A673 (cell line): Measurements from ENCODE around the gene RTEL1. TPM values are rescaled to one million over a fixed set of nuclear protein-coding genes. Genes with fewer than 3 reads are reported as not detected.

Experiments used
- BruUV-seq: library from RNA; stranded (reverse); fragments of 400-500 nt; replicated peaks from 2 replicates; lab custom pipeline; 2021; lab: Mats Ljungman, UMichigan
- CTCF ChIA-PET: fragments of 300-600 bp; sonication (Branson Sonifier 250); formaldehyde crosslinking; loops from one replicate; lab custom pipeline; 2022; ENCODE audit warnings: antibody characterized with exemption; lab: Charles Lee
- POLR2A ChIA-PET: fragments of 300-600 bp; sonication (Branson Sonifier 250); formaldehyde crosslinking; loops from one replicate; lab custom pipeline; 2022; ENCODE audit warnings: antibody characterized with exemption; ENCODE audit not compliant: low non-redundant PET; lab: Charles Lee
- DNase-seq: peaks from one replicate; pipeline ENCODE4 v3.0.0-alpha.2; 2015; ENCODE audit warnings: low spot score
- H3K27ac ChIP-seq: fragments of 200-600 bp; sonication (generic); 2 replicates; pipeline ENCODE4 v1.5.1; 2016; ENCODE audit warnings: mixed run types, low read depth, mild to moderate bottlenecking, mixed read lengths, antibody characterized with exemption, low read length; ENCODE audit not compliant: poor library complexity, severe bottlenecking
- H3K27me3 ChIP-seq: fragments of 200-600 bp; sonication (generic); replicated peaks from 2 replicates; pipeline ENCODE4 v1.6.1; 2017; ENCODE audit warnings: mixed run types, low read depth, mild to moderate bottlenecking, mixed read lengths, antibody characterized with exemption, low read length; ENCODE audit not compliant: insufficient read depth, poor library complexity
- H3K36me3 ChIP-seq: fragments of 200-600 bp; sonication (generic); 2 replicates; pipeline ENCODE4 v1.6.1; 2016; ENCODE audit warnings: mixed run types, mild to moderate bottlenecking, mixed read lengths, antibody characterized with exemption, low read length; ENCODE audit not compliant: insufficient read depth, poor library complexity, severe bottlenecking
- H3K4me1 ChIP-seq: fragments of 200-600 bp; sonication (generic); 2 replicates; pipeline ENCODE4 v1.6.1; 2017; ENCODE audit warnings: mixed run types, mild to moderate bottlenecking, mixed read lengths, antibody characterized with exemption, low read length; ENCODE audit not compliant: insufficient read depth, poor library complexity, severe bottlenecking
- H3K4me3 ChIP-seq: fragments of 200-600 bp; sonication (generic); 2 replicates; pipeline ENCODE4 v1.5.1; 2016; ENCODE audit warnings: low read depth, mixed run types, mild to moderate bottlenecking, mixed read lengths, low read length; ENCODE audit not compliant: poor library complexity, severe bottlenecking
- H3K9me3 ChIP-seq: fragments of 200-600 bp; sonication (generic); 2 replicates; pipeline ENCODE4 v1.6.1; 2016; ENCODE audit warnings: mixed run types, low read depth, mild to moderate bottlenecking, mixed read lengths, antibody characterized with exemption, low read length; ENCODE audit not compliant: poor library complexity, severe bottlenecking
- EZH2 ChIP-seq: fragments of 200-600 bp; sonication (generic); IDR thresholded peaks from 2 replicates; pipeline ENCODE4 v1.6.1; 2017; ENCODE audit warnings: borderline replicate concordance, low read depth, mild to moderate bottlenecking, mixed read lengths, antibody characterized with exemption, low read length; ENCODE audit not compliant: poor library complexity, severe bottlenecking
- intact Hi-C: fragments of 100-400 bp; cut with micrococcal nuclease; formaldehyde crosslinking; loops from one replicate; pipeline ENCODE4 v1.10.0; 2022; ENCODE audit not compliant: unreplicated experiment
- total RNA-seq: library from RNA; stranded (reverse); gene quantifications from 2 replicates; pipeline ENCODE4 v1.2.3, GENCODE V29; 2021
- TF ChIP-seq, protein P1 (sequence below): fragments of 300-800, 200-600 bp; sonication (generic); conservative IDR thresholded peaks from 2 replicates; pipeline ENCODE4 v1.5.1; 2017; ENCODE audit warnings: low read depth, mild to moderate bottlenecking, antibody characterized with exemption, low read length, moderate library complexity, mixed read lengths

RTEL1 gene
- total RNA-seq, 1 experiment from 2014 or later = 45.6 TPM

DNA sequence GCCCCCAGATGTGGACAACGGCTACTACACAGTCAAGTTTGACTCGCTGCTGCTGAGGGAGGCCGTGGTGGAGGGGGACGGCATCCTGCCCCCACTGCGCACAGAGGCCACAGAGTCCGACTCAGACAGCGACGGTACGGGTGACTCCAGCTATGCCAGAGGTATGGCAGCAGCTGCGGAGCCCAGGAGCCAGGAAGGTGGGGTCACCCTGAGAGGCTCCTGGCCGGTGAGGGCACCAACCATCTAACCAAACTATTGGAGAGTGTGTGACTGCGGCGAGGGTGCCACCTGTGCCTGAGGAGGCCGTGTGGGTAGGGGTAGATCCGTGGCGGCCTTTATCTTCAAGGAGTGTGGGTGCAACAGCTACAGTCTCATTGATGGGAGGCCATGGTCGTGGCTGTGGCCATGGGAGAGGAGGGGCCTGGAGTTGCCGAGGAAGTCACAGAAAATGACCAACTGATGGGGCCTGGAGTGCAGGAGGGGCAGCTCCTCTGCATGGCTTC, 75.5 kb downstream of the RTEL1 start:
- no TSS peak for BruUV-seq
- TF ChIP-seq EZH2 = no peak
- TF ChIP-seq, protein P1, sequence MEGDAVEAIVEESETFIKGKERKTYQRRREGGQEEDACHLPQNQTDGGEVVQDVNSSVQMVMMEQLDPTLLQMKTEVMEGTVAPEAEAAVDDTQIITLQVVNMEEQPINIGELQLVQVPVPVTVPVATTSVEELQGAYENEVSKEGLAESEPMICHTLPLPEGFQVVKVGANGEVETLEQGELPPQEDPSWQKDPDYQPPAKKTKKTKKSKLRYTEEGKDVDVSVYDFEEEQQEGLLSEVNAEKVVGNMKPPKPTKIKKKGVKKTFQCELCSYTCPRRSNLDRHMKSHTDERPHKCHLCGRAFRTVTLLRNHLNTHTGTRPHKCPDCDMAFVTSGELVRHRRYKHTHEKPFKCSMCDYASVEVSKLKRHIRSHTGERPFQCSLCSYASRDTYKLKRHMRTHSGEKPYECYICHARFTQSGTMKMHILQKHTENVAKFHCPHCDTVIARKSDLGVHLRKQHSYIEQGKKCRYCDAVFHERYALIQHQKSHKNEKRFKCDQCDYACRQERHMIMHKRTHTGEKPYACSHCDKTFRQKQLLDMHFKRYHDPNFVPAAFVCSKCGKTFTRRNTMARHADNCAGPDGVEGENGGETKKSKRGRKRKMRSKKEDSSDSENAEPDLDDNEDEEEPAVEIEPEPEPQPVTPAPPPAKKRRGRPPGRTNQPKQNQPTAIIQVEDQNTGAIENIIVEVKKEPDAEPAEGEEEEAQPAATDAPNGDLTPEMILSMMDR = no peak
- H3K36me3 ChIP-seq = peaks cover 8% of the 10 kb centered on the region
- DNase-seq = no peak
- H3K9me3 ChIP-seq = no peaks in the 10 kb centered on the region
- ChIA-PET POLR2A (no interaction called here), CTCF (no interaction called here)
- no peak overlapping the region for H3K27ac ChIP-seq
- intact Hi-C loops = no loop called here
- H3K4me1 ChIP-seq = no peaks in the 10 kb centered on the region
- no peak overlapping the region for H3K4me3 ChIP-seq
- no peaks in the 10 kb centered on the region for H3K27me3 ChIP-seq

DNA sequence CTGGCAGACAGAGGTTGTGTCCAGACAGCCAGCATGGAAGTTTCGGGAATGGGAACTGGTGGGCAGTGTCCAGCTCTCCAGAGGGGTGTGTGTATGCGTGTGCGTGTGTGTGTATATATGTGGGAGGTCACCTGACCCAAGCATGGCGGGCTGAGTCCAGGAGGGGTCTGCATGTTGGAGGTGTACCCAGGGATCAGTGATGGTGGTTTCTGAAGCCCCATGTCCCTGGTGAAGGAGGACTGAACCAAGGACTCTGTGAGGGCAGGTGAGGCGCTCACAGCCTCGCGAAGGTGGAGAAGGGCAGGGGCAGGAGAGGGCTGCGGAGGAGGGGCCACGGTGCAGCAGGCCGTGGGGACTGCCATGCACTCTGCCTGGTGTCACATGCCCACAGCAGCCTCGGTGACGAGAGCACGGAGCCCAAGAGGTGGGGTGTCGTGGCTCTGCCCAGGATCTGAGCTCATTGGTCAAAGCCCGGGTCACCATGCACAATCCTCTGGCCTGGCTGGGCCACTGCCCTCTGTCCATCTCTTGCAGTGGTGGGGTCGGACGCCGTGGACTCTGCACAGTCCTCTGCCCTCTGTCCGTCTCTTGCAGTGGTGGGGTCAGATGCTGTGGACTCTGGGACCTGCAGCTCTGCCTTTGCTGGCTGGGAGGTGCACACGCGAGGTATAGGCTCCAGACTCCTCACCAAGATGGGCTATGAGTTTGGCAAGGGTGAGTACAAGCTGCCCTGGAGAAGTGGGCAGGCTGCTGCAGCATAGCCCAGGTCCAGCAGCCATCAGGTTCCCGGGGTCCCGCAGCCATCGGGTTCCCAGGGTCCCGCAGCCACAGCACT, 76.2 kb downstream of the RTEL1 start:
- ChIA-PET CTCF (no interaction called here), POLR2A (no interaction called here)
- DNase-seq = no peak
- Histone ChIP-seq H3K4me3 (no peak overlapping the region), H3K36me3 (peaks cover 8% of the 10 kb centered on the region), H3K27ac (no peak overlapping the region), H3K27me3 (no peaks in the 10 kb centered on the region), H3K4me1 (no peaks in the 10 kb centered on the region), H3K9me3 (no peaks in the 10 kb centered on the region)
- intact Hi-C loops = no loop called here
- BruUV-seq = no TSS peak
- no peak for TF ChIP-seq EZH2
- TF ChIP-seq, protein P1 = no peak

DNA sequence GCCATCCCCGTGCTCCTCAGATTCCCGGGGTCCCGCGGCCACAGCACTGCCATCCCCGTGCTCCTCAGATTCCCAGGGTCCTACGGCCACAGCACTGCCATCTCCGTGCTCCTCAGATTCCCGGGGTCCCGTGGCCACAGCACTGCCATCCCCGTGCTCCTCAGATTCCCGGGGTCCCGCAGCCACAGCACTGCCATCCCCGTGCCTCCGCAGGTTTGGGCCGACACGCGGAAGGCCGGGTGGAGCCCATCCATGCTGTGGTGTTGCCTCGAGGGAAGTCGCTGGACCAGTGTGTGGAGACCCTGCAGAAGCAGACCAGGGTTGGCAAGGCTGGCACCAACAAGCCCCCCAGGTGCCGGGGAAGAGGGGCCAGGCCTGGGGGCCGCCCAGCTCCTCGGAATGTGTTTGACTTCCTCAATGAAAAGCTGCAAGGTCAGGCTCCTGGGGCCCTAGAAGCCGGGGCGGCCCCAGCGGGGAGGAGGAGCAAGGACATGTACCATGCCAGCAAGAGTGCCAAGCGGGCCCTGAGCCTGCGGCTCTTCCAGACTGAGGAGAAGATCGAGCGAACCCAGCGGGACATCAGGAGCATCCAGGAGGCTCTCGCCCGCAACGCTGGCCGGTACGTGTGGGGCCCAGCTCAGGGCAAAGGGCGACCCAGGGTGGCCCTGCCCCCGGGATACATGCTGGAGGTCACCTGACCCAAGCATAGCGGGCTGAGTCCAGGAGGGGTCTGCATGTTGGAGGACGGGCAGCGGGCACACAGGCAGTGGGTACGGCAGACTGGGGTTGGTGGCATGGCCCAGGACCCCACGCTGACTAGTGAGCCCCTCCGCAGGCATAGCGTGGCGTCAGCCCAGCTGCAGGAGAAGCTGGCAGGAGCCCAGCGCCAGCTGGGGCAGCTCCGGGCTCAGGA, 77.1 kb downstream of the RTEL1 start:
- Histone ChIP-seq H3K4me3 (no peak overlapping the region), H3K27me3 (no peaks in the 10 kb centered on the region), H3K9me3 (no peaks in the 10 kb centered on the region), H3K27ac (no peak overlapping the region), H3K4me1 (no peaks in the 10 kb centered on the region), H3K36me3 (peaks cover 5% of the 10 kb centered on the region)
- ChIA-PET POLR2A (no interaction called here), CTCF (no interaction called here)
- intact Hi-C loops = no loop called here
- DNase-seq = no peak
- TSS peak; percentile 78 for BruUV-seq
- TF ChIP-seq, protein P1 = no peak
- no peak for TF ChIP-seq EZH2
